Cardiac muscle cell (in vitro differentiated cells and primary cell): ENCODE data around the gene NDN. TPM values are rescaled to one million over a fixed set of nuclear protein-coding genes. Genes with fewer than 3 reads are reported as not detected.
A peak's percentile ranks its signal among the peaks of the same experiment; 100 is the strongest.
"Not testable (repeated sequence)": the region's sequence is repeated elsewhere in the genome, so short reads cannot be mapped to it uniquely, and the experiment has no call there.

ENCODE experiments used
- DNase-seq, 2 donors: peaks; one replicate each; pipeline versions ENCODE4 v3.0.0 to v3.0.0-alpha.2; 2010 to 2017; ENCODE audit warnings: low read depth in 1 of 2, low spot score in 1 of 2
- H3K27ac ChIP-seq: fragments of 200-600 bp; sonication (generic); 2 replicates; pipeline ENCODE4 v1.5.1; 2016
- H3K27me3 ChIP-seq: fragments of 200-600 bp; sonication (generic); 2 replicates; pipeline ENCODE4 v1.6.0; 2016; ENCODE audit warnings: control low read depth
- H3K36me3 ChIP-seq: fragments of 200-600 bp; sonication (generic); 2 replicates; pipeline ENCODE4 v1.5.1; 2016; ENCODE audit warnings: control low read depth
- H3K4me1 ChIP-seq: fragments of 200-600 bp; sonication (generic); 2 replicates; pipeline ENCODE4 v1.8.1; 2017; ENCODE audit warnings: low read depth, mild to moderate bottlenecking, mixed run types
- H3K4me3 ChIP-seq: fragments of 200-600 bp; sonication (generic); 2 replicates; pipeline ENCODE4 v1.5.1; 2016; ENCODE audit warnings: mild to moderate bottlenecking
- H3K9me3 ChIP-seq: fragments of 200-600 bp; sonication (generic); 2 replicates; pipeline ENCODE4 v1.5.1; 2017; ENCODE audit warnings: low read depth, mild to moderate bottlenecking, control low read depth
- CTCF ChIP-seq: IDR thresholded peaks from 2 replicates; pipeline ENCODE4 v1.5.1; 2012; ENCODE audit warnings: low read depth, mild to moderate bottlenecking, low read length
- polyA plus RNA-seq: library from polyadenylated mRNA; unstranded; fragments of >200 nt; fragmentation: Nextera tagmentation; extraction: Ambion mirVana; gene quantifications from 2 replicates; pipeline ENCODE4 v1.2.1, GENCODE V29; 2016
- total RNA-seq: library from RNA; depleted of rRNA; stranded (reverse); fragments of >200 nt; gene quantifications from 2 replicates; pipeline ENCODE4 v1.2.3, GENCODE V29; 2016

The NDN gene
- total RNA-seq, result 198 and 240 TPM in 2 replicates
- polyA plus RNA-seq, result 211 and 224 TPM in 2 replicates

GRCh38 chr15:23687143-23687470, at the start of gene NDN:
NDN (minus strand) TSS chr15:23687305; CDS start chr15:23687217, 88 bp downstream.
- Histone ChIP-seq H3K4me1 (no peaks in the 10 kb centered on the region), H3K9me3 (no peaks in the 10 kb centered on the region), H3K27ac (peak within 1 kb of the TSS; percentile 54), H3K36me3 (no peaks in the 10 kb centered on the region), H3K4me3 (peak within 1 kb of the TSS; percentile 59), H3K27me3 (no peaks in the 10 kb centered on the region)
- DNase-seq, result peak; percentile 68 to 71
- no peak for TF ChIP-seq CTCF

DNA sequence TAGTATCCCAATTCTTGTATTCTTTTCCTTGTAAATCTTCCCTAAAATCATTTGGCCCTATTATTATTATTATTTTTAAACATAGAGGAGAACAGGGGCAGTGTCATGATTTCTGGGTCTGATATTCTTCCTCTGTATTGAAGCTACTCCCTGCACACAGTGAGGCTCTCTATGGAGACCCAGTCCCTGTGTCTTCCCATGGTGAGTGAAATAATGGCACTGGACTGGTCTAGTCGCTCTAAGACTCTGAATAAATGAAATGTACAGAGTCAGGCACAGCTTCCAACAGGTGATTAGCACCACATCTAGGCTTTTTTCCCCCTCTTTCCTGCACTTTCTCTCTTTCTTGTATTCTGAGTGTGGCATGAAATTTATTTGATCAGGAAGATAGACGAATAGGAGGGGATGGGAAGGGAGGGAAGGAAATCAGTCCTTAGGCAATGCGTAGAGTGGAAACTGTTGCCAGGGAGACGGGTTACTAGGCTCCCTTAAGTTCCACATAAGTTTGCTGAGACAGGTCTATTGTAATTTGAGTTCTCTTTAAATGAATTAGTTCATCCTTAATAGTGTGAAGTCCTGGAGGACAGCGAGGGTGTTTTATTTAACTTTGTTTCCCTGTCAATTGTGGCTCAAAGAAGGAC, 49.0 kb upstream of the NDN start:
- H3K4me1 ChIP-seq, result no peaks in the 10 kb centered on the region
- H3K27me3 ChIP-seq, result no peaks in the 10 kb centered on the region
- H3K36me3 ChIP-seq, result no peaks in the 10 kb centered on the region
- H3K9me3 ChIP-seq, result no peaks in the 10 kb centered on the region
- DNase-seq, result no peak
- no peak for TF ChIP-seq CTCF
- H3K4me3 ChIP-seq, result no peak overlapping the region
- no peak overlapping the region for H3K27ac ChIP-seq

GRCh38 chr15:23734862-23735261, 47.8 kb upstream of the NDN start:
- no peak for DNase-seq
- no peak for TF ChIP-seq CTCF
- H3K27me3 ChIP-seq, result no peaks in the 10 kb centered on the region
- no peak overlapping the region for H3K4me3 ChIP-seq
- H3K4me1 ChIP-seq, result no peaks in the 10 kb centered on the region
- no peaks in the 10 kb centered on the region for H3K9me3 ChIP-seq
- H3K36me3 ChIP-seq, result no peaks in the 10 kb centered on the region
- no peak overlapping the region for H3K27ac ChIP-seq

DNA sequence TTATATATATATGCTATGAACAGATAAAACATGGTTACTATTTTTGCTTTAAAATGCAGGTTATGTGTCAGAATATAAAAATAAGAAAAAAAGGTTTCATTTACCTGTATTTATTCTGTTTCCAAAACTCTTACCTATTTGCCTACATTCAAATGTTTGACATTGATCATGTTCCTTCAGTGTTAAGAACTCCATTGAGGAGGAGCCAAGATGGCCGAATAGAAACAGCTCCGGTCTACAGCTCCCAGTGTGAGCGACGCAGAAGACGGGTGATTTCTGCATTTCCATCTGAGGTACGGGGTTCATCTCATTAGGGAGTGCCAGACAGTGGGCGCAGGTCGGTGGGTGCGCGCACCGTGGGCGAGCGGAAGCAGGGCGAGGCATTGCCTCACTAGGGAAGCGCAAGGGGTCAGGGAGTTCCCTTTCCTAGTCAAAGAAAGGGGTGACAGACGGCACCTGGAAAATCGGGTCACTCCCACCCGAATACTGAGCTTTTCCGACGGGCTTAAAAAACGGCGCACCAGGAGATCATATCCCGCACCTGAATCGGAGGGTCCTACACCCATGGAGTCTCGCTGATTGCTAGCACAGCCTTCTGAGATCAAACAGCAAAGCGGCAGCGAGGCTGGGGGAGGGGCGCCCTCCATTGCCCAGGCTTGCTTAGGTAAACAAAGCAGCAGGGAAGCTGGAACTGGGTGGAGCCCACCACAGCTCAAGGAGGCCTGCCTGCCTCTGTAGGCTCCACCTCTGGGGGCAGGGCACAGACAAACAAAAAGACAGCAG, 27.0 kb upstream of the NDN start:
- not testable (repeated sequence) for H3K36me3 ChIP-seq, H3K27me3 ChIP-seq, H3K4me3 ChIP-seq, H3K9me3 ChIP-seq, H3K4me1 ChIP-seq, DNase-seq, H3K27ac ChIP-seq

- Histone ChIP-seq H3K4me3 (no peak overlapping the region), H3K27me3 (no peaks in the 10 kb centered on the region), H3K36me3 (no peaks in the 10 kb centered on the region), H3K9me3 (no peaks in the 10 kb centered on the region), H3K4me1 (no peaks in the 10 kb centered on the region), H3K27ac (no peak overlapping the region)
- DNase-seq, result no peak
- TF ChIP-seq CTCF, result no peak
Observed at GRCh38 chr15:23708332-23708731, 21.2 kb upstream of the NDN start.

DNA sequence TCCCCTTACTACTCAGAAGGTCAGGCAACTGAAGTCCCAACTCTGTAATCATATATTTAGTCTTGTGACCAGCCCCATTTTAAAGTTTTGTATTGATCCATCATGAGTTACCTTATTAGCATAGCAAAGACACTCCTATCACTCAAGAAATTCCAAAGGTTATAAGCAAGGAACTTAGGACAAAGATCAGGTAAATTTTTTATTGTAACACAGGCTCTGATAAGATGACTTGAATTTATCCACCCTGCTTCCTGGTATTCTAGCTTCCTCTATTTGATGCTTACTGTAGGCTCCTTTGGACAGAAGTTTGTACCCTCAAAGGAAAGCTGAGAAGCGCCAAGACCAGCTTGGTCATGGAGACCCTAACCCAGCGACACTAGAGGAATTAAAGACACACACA, 8.2 kb upstream of the NDN start:
- H3K36me3 ChIP-seq, result no peaks in the 10 kb centered on the region
- no peak for TF ChIP-seq CTCF
- no peaks in the 10 kb centered on the region for H3K27me3 ChIP-seq
- H3K9me3 ChIP-seq, result no peaks in the 10 kb centered on the region
- H3K27ac ChIP-seq, result no peak overlapping the region
- DNase-seq, result no peak
- no peaks in the 10 kb centered on the region for H3K4me1 ChIP-seq
- H3K4me3 ChIP-seq, result no peak overlapping the region
